Iris pigment epithelial cell (primary cell): ENCODE data around the gene NHLRC4.

Experiments
- DNase-seq: peaks from one replicate; pipeline ENCODE4 v3.0.0-alpha.2; 2011; ENCODE audit warnings: low read depth

Gene NHLRC4, protein sequence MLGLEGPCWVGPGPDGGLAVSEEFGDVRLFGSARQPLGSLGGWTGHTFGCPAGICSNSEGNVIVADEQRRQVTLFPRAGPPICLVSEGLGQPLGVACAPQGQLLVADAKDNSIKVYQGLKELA

GRCh38 chr16:566475-567372 lies at the start of gene NHLRC4:
NHLRC4 (plus strand) TSS chr16:567005; CDS start chr16:568048, 1,043 bp downstream.
- DNase-seq, result peak; percentile 65

DNA sequence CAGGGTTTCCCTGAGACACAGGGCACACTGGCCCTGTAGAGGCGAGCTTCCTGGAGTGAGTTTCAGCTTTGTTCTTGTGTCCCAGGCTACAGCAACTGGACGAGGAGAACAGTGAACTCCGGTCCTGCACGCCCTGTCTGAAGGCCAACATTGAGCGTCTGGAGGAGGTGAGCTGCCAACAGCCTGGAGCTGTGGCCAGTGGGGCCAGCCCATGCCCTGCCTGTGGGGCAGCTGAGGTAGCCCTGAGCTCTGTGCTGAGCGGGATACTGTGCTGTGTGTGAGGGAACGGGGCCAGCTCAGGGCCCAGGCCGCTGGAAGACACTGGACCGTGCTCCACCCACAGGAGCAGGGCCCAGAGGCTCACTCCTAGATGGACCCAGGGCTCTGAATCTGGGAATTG lies 47.9 kb upstream of the NHLRC4 start:
- DNase-seq, result no peak

- DNase-seq, result no peak
These were observed 47.4 kb upstream of the NHLRC4 start for GRCh38 chr16:519425-519824.

DNA sequence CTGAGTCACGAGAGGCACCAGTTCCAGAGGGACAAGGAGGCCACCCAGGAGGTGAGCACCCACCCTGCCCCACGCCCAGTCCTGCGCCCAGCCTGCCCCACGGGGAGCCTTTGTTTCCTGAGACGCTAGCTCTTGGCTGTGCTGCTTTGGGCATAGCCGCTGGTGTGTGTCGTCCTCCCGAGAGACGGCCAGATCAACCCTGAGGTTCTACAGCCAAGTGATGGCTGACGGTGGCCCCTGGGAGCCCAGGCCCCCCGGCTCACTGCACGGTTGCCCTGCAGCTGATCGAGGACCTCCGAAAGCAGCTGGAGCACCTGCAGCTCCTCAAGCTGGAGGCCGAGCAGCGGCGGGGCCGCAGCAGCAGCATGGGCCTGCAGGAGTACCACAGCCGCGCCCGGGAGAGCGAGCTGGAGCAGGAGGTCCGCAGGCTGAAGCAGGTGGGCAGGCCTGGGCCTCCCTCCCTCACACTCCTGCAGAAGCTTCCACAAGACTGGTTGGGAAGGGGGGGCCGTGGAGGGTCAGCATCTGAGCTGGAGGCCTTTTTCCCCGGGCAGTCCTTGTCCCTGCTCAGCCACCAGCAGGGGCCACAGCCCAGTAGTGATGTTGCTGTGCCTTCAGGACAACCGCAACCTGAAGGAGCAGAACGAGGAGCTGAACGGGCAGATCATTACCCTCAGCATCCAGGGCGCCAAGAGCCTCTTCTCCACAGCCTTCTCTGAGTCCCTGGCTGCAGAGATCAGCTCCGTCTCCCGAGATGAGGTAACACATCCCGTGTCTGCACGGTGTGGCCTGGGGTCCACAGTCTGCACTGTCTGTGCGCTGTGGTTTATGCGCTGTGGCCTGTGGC lies 46.7 kb upstream of the NHLRC4 start:
- DNase-seq, result no peak

GRCh38 chr16:520847-521246 lies 46.0 kb upstream of the NHLRC4 start:
- DNase-seq, result no peak

GRCh38 chr16:521381-522210 lies 45.2 kb upstream of the NHLRC4 start:
- DNase-seq, result no peak

- no peak for DNase-seq
These were observed 44.3 kb upstream of the NHLRC4 start for GRCh38 chr16:522320-523096.

DNA sequence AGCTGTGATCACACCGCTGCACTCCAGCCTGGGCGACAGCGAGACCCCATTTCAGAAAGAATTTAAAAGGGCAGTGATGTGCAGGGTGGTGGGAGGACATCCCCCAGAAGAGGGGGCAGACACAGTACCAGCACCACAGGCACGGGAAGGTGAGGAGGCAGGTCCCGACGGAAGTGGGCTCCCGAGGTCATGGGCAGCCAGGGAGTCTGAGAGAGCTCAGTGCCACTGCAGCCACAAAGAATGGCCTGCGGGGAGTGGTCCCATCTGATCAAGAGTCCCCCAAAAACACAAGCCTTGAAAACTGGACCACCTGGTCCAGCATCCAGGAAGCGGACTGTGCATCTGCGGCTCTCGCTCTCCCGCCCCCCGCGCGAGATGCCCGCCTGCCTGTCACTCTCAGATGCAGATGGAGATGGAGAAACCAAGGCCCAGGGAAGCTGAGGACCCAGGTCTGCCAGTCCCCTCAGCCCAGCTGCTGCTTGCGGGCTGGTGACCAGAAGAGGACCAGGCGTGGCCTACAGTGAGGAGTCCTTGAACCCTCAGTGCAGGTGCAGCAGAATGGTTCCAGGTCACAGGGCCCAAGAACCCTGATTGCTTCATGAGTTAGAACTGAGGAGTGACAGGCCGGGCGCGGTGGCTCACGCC lies 43.6 kb upstream of the NHLRC4 start:
- DNase-seq, result no peak

GRCh38 chr16:524274-525040 lies 42.3 kb upstream of the NHLRC4 start:
- no peak for DNase-seq

DNA sequence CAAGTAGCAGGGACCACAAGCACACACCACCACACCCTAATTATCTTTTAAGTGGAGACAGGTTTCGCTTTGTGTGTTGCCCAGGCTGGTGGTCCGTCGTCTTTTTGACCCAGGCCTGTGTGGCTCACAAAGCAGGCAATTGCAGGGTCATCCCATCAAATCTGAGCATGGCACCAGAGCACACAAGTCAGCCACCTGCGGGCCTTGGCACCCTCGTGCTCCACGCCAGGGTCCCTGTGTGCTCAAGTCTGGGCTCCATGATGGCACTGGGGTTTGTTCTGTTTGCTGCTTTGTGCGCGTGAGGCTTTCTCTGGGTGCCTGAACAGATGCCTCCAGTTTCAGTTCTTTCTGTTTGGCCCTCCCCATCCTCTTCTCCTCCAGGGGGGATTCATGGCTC lies 41.7 kb upstream of the NHLRC4 start:
- no peak for DNase-seq

- peak; percentile 87 for DNase-seq
These were observed 41.2 kb upstream of the NHLRC4 start for GRCh38 chr16:525520-526180.

- peak; percentile 56 for DNase-seq
These were observed 40.4 kb upstream of the NHLRC4 start for GRCh38 chr16:526181-527014.

DNA sequence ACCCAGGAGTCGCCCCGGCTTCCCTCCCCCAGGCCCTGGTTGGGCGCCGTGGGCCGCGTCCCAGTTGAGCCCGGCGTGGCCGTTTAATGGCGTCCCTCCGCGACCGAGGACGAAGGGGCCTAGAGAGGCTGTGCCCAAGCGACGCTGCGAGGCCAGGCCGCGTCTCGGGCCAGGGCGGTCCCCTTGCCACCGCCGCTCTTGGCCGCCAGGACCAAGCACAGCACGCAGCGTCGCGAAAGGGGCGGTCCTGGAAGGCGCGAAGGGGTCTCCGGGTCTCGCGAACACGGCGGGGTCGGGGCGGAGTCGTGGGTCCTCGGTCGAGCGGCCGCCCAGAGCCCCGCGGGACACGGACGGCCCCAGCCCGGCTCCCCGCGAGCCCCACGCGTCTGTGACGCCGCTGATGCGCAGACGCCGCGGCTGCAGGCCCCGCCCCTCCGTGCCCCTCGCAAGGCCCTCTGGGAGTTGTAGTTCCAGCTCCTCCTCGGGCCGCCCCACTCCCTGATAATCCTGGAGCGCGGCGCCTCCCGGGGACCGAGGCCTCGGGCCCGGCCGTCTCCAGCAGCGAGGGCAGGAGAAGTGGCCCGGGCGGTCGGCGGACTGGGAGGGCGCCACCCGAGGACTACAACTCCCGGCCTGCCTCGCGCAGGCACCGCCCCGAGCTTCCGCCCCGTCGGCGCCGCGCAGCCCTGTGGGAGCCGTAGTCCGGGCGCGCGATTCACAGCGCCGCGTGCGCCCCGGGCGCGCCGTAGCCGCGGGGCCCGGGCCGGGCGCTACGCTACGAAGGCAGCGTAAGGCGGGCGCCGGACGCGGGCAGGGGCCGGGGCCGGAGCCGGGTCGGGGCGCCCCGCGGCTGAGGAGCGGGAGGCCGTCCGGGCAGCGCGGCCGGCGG lies 39.5 kb upstream of the NHLRC4 start, which contains the start of gene CAPN15:
Gene CAPN15 (plus strand): TSS at position 698 of the 889 bp plus-strand sequence. CDS start 19,127 bp downstream, outside the sequence.
- DNase-seq, result peak; percentile 87

DNA sequence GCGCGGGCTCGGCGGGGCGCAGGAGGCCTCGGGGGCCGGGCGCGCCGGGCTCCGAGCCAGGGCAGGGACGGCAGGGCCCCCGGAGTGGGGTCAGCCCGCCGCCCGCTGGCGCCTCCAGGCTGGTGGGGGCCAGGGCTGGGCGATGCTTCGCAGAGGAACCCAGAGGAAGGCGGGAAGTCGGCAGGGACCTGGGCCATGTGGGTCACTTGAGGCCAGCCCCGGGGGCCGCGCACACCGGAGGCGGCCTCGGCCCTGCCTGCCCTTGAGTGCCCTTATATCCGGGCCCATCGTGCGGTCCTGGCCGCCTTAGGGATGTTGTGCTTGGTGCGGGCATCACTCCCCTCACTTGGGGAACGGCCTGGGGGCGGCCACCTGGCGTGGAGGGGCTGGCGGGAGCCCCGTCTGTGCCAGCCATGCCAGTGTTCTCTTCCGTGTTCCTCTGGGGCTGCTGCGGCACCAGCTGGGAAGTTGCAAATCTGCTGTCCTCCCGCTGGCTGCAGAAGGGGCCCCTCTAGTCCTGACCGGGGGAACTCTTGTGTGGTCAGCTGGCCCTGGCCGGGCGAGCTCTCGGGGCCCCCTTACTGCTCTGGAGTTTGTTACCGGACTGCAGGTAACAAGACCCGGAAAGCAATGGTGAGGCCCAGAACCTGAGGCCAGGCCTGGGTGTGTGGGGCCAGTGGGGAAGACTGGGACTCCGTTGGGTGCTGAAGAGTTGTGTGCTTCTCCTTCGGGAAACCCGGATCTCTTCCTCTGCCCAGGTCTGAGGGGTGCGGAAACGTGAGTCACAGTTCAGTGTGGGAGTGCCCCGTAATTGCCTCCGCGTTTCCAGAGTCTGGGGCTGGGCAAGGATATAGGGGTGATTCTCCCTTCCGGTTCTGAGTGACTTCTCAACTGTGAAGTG lies 38.4 kb upstream of the NHLRC4 start:
- DNase-seq, result peak; percentile 73

DNA sequence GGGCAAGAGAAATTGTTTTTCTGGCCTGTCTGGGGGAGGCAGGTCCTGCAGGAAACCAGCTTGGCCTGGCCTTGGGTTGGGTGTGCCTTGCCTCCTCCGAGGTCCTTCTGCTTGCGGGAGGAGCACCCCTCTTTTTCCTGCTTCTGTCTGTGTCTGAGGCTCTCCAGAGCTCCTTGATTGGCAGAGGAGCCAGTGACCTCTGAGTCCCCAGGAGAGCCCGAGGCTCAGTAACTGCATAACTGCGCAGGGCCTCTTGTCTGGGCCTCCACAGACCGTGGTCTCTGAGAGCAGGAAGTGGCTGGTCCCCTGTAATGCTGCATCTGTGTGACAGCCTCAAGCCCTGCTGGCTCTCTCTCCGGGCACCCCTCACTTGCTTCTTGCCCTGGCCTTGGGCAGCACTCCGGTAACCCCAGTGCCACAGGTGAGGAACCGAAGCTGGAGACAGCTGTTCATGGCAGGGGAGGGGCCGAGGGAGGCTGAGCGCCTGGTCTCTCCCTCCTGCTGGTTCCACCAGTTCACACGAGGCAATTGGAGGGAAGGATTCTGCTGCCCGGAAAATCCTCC lies 37.7 kb upstream of the NHLRC4 start:
- no peak for DNase-seq
